Pancreas (tissue), 10 donors: Measurements from ENCODE around the gene SP3. TPM values are rescaled to one million over a fixed set of nuclear protein-coding genes. Genes with fewer than 3 reads are reported as not detected.

Source experiments
- ATAC-seq, 4 donors: fragments of 200-7000 bp; cut with Tn5 transposase; one replicate each; pipeline versions ENCODE4 v1.8.0 to v1.9.1; 2020; ENCODE audit warnings: mild to moderate bottlenecking in 4 of 4, moderate library complexity in 4 of 4
- DNase-seq, 6 donors: peaks; one replicate each; pipeline ENCODE4 v3.0.0-alpha.2; 2020
- FAIRE-seq: peaks from 2 replicates; lab custom pipeline; 2012; peaks lifted over from hg19 to GRCh38; lab: Jason Lieb, UNC
- H3K27ac ChIP-seq, 4 donors: fragments of 200-600 bp; sonication (generic); 1 replicate in 3 of 4; 2 replicates in 1 of 4; pipeline versions ENCODE4 v1.5.0 to v1.8.0; 2020
- H3K27me3 ChIP-seq, 4 donors: fragments of 200-600 bp; one replicate each; pipeline ENCODE4 v1.8.0; 2021
- H3K36me3 ChIP-seq, 3 donors: fragments of 200-600 bp; sonication (generic) in 1 of 3; one replicate each; pipeline versions ENCODE4 v1.5.0 to v1.8.0; 2020 to 2021
- H3K4me1 ChIP-seq, 3 donors: fragments of 200-600 bp; one replicate each; pipeline ENCODE4 v1.8.0; 2021
- H3K4me3 ChIP-seq, 4 donors: fragments of 200-600 bp; sonication (generic) in 2 of 4; one replicate each; pipeline versions ENCODE4 v1.5.0 to v1.8.0; 2020 to 2021
- H3K9me3 ChIP-seq, 4 donors: fragments of 200-600 bp; one replicate each; pipeline ENCODE4 v1.8.0; 2021
- WGBS, 2 donors: extraction: QIAGEN DNeasy Blood & Tissue Kit; methylation state at CpG; one replicate each; pipeline ENCODE4 v1.1.7; 2013; 5-methylcytosine and 5-hydroxymethylcytosine counted together
- intact Hi-C, 3 donors: fragments of 100-400 bp; cut with DNase I; formaldehyde crosslinking; loops; one replicate each; pipeline versions ENCODE4 v1.11.1 to v1.14.2; 2022
- polyA plus RNA-seq, 2 donors: library from polyadenylated mRNA; stranded (reverse); fragments of 200-250 nt; gene quantifications; one replicate each; pipeline ENCODE4 v1.2.3, GENCODE V29; 2013
- total RNA-seq, 6 donors: library from RNA; stranded (reverse); fragmentation: NEBNext Ultra II Directional in 4 of 6; extraction: Animal tissue kit (Norgen Biotek cat#: 25700) in 4 of 6; gene quantifications; one replicate each; pipeline versions ENCODE4 v1.2.1 to v1.2.4, GENCODE V29; 2021 to 2023
- TF ChIP-seq, protein P1 (sequence below), 4 donors: fragments of 200-600 bp; sonication (generic) in 3 of 4; IDR thresholded peaks; one replicate each; pipeline versions ENCODE4 v1.5.0 to v1.8.0; 2021; ENCODE audit warnings: antibody characterized with exemption in 4 of 4
- donor health status: healthy with polysubstance abuse.
- donor health status: DM: no; HTN: no; CAD: no; lungs with moderate emphysema.
- donor health status: DM: no; HTN: no; CAD: no.
- donor health status: control.
- donor health status: control.
- donor health status: Bipolar disorder and iron deficiency.
- donor health status: DM: yes; HTN: yes; CAD: no.
- donor health status: DM: no; HTN: no; CAD: no.
- donor health status: DM: no; HTN: no; CAD: no.
- donor health status: DM: yes; HTN: yes; CAD: no.

SP3 gene
- total and polyA plus RNA-seq, 8 donors: 5.6 to 48.0 (median 27.6) TPM

GRCh38 chr2:173953047-173953424, 12.1 kb downstream of the SP3 start:
- FAIRE-seq: no peak
- DNase-seq: no peak
- Histone ChIP-seq H3K9me3 (no peaks in the 10 kb centered on the region), H3K27me3 (no peaks in the 10 kb centered on the region), H3K27ac (no peak overlapping the region), H3K36me3 (peaks cover 0 to 8% (median 0%) of the 10 kb centered on the region in 3 donors), H3K4me3 (no peak overlapping the region), H3K4me1 (peaks cover 9 to 36% (median 26%) of the 10 kb centered on the region in 3 donors)
- intact Hi-C loops: no loop called here
- ATAC-seq: no peak
- TF ChIP-seq, protein P1, sequence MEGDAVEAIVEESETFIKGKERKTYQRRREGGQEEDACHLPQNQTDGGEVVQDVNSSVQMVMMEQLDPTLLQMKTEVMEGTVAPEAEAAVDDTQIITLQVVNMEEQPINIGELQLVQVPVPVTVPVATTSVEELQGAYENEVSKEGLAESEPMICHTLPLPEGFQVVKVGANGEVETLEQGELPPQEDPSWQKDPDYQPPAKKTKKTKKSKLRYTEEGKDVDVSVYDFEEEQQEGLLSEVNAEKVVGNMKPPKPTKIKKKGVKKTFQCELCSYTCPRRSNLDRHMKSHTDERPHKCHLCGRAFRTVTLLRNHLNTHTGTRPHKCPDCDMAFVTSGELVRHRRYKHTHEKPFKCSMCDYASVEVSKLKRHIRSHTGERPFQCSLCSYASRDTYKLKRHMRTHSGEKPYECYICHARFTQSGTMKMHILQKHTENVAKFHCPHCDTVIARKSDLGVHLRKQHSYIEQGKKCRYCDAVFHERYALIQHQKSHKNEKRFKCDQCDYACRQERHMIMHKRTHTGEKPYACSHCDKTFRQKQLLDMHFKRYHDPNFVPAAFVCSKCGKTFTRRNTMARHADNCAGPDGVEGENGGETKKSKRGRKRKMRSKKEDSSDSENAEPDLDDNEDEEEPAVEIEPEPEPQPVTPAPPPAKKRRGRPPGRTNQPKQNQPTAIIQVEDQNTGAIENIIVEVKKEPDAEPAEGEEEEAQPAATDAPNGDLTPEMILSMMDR (IDR thresholded peaks at IDR 0.05): no peak
- whole genome bisulfite sequencing, 2 donors: 96% methylated on average over 3 of the region's 3 CpGs

- peaks cover 5 to 30% (median 24%) of the 10 kb centered on the region in 3 donors for H3K4me1 ChIP-seq
- H3K4me3 ChIP-seq: no peak overlapping the region
- no peak for FAIRE-seq
- ATAC-seq: no peak
- TF ChIP-seq, protein P1 (IDR thresholded peaks at IDR 0.05): no peak
- peaks cover 0 to 8% (median 0%) of the 10 kb centered on the region in 3 donors for H3K36me3 ChIP-seq
- intact Hi-C loops: no loop called here
- H3K27ac ChIP-seq: no peak overlapping the region
- H3K9me3 ChIP-seq: no peaks in the 10 kb centered on the region
- WGBS, 2 donors: 95% methylated on average over 5 of the region's 5 CpGs
- no peaks in the 10 kb centered on the region for H3K27me3 ChIP-seq
- DNase-seq: no peak
Measured at GRCh38 chr2:173952267-173953046, 12.7 kb downstream of the SP3 start.

- peaks cover 0 to 19% (median 6%) of the 10 kb centered on the region in 3 donors for H3K4me1 ChIP-seq
- H3K4me3 ChIP-seq: no peak overlapping the region
- DNase-seq: no peak
- no peak for ATAC-seq
- TF ChIP-seq, protein P1 (IDR thresholded peaks at IDR 0.05): no peak
- FAIRE-seq: no peak
- no peaks in the 10 kb centered on the region for H3K36me3 ChIP-seq
- H3K9me3 ChIP-seq: no peaks in the 10 kb centered on the region
- no peaks in the 10 kb centered on the region for H3K27me3 ChIP-seq
- no peak overlapping the region for H3K27ac ChIP-seq
- intact Hi-C loops: no loop called here
Measured at GRCh38 chr2:173948842-173949241, 16.3 kb downstream of the SP3 start.

DNA sequence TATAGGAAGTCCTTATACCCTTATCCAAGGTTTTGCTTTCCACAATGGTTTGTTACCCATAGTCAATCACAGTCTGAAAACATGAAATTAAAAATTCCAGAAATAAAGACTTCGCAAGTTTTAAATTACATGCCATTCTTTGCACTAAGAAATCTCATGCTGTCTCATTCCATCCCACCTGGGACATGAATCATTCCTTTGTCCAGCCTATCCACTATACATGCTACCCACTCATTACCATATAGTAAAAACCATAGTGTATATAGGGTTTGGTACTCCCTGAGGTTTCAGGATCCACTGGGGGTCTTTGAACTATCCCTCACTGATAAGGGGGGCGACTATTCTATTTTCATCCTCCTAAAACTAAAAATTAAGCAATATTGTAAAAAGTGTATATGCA, 17.0 kb downstream of the SP3 start:
- DNase-seq: no peak
- intact Hi-C loops: no loop called here
- ATAC-seq: no peak
- peaks cover 0 to 19% (median 6%) of the 10 kb centered on the region in 3 donors for H3K4me1 ChIP-seq
- no peak overlapping the region for H3K4me3 ChIP-seq
- FAIRE-seq: no peak
- H3K9me3 ChIP-seq: no peaks in the 10 kb centered on the region
- TF ChIP-seq, protein P1 (IDR thresholded peaks at IDR 0.05): no peak
- H3K27me3 ChIP-seq: no peaks in the 10 kb centered on the region
- no peaks in the 10 kb centered on the region for H3K36me3 ChIP-seq
- 94 to 97% methylated on average over 2 of the region's 2 CpGs for WGBS, 2 donors
- H3K27ac ChIP-seq: no peak overlapping the region

DNA sequence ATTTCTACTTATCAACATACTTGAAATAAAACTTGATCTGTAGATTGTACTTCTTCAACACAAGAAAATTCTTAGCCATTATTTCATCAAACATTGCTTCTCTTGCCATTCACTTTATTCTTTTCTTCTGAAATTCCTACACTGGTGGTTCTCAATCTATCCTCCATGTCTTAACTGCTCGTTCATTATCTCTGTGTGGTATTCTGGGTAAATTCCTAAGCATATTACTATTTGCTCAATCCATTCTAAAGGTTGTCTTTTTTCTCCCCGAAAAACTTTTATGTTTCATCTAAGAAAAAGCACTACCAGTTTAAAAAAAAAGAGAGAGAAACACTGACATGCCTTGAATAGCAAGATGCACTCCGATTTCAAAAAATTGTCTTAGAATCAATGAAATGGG, 18.0 kb downstream of the SP3 start:
- Histone ChIP-seq H3K4me1 (peaks cover 0 to 22% (median 6%) of the 10 kb centered on the region in 3 donors), H3K4me3 (no peak overlapping the region), H3K36me3 (no peaks in the 10 kb centered on the region), H3K9me3 (no peaks in the 10 kb centered on the region), H3K27me3 (no peaks in the 10 kb centered on the region), H3K27ac (no peak overlapping the region)
- 58 to 62% methylated on average over 3 of the region's 3 CpGs for WGBS, 2 donors
- intact Hi-C loops: no loop called here
- TF ChIP-seq, protein P1 (IDR thresholded peaks at IDR 0.05): no peak
- DNase-seq (no peak), ATAC-seq (no peak), FAIRE-seq (no peak)
